Testis (tissue), 3 donors: ENCODE measurements around the gene ATRNL1. TPM values are rescaled to one million over a fixed set of nuclear protein-coding genes. Genes with fewer than 3 reads are reported as not detected.

ENCODE experiments used
- DNase-seq: peaks from one replicate; pipeline ENCODE4 v3.0.0-alpha.2; 2019
- H3K27ac ChIP-seq, 2 donors: fragments of 200-600 bp; sonication (generic); one replicate each; pipeline ENCODE4 v1.5.1; 2019
- H3K27me3 ChIP-seq: fragments of 200-600 bp; sonication (generic); one replicate; pipeline ENCODE4 v1.5.1; 2019
- H3K36me3 ChIP-seq: fragments of 200-600 bp; sonication (generic); one replicate; pipeline ENCODE4 v1.5.1; 2017; ENCODE audit warnings: low read depth; ENCODE audit errors: missing control alignments
- H3K4me1 ChIP-seq: fragments of 200-600 bp; sonication (generic); one replicate; pipeline ENCODE4 v1.5.1; 2019
- H3K4me3 ChIP-seq, 2 donors: fragments of 200-600 bp; sonication (generic); one replicate each; pipeline ENCODE4 v1.5.1; 2017 to 2019
- H3K9me3 ChIP-seq: fragments of 200-600 bp; sonication (generic); one replicate; pipeline ENCODE4 v1.5.1; 2017
- POLR2A ChIP-seq: fragments of 450-650 bp; IDR thresholded peaks from one replicate; pipeline ENCODE4 v1.6.1; 2017; ENCODE audit warnings: antibody characterized with exemption, mild to moderate bottlenecking, moderate library complexity
- WGBS, 2 donors: methylation state at CpG; one replicate each; pipeline ENCODE4 v1.1.5; 2018; 5-methylcytosine and 5-hydroxymethylcytosine counted together
- intact Hi-C: fragments of 100-400 bp; cut with DNase I; formaldehyde crosslinking; loops from one replicate; pipeline ENCODE4 v1.15.1; 2023; ENCODE audit warnings: low total_unique reads
- polyA plus RNA-seq: library from polyadenylated mRNA; stranded (reverse); fragments of 350-450 nt; fragmentation: Illumina TruSeq; extraction: RNeasy Lipid Tissue Mini Kit (QIAGEN cat#74804); gene quantifications from one replicate; pipeline ENCODE4 v1.2.3, GENCODE V29; 2014; ENCODE audit warnings: low read depth, low replicate concordance; ENCODE audit not compliant: insufficient read depth
- total RNA-seq, 2 donors: library from RNA; depleted of rRNA; stranded (reverse); fragments of >200 nt; gene quantifications; one replicate each; pipeline ENCODE4 v1.2.3, GENCODE V29; 2016
- TF ChIP-seq, protein P1 (sequence below), 3 experiments: fragments of 450-650 bp in 2 of 3; fragments of 200-600 bp in 1 of 3; sonication (generic) in 1 of 3; IDR thresholded peaks; one replicate each; pipeline ENCODE4 v1.5.1; 2016 to 2019; ENCODE audit warnings: antibody characterized with exemption in 3 of 3, mild to moderate bottlenecking in 2 of 3, moderate library complexity in 1 of 3

The ATRNL1 gene
- total and polyA plus RNA-seq, 3 donors from 2014 or later, result 32.4 to 61.3 (median 45.7) TPM

DNA sequence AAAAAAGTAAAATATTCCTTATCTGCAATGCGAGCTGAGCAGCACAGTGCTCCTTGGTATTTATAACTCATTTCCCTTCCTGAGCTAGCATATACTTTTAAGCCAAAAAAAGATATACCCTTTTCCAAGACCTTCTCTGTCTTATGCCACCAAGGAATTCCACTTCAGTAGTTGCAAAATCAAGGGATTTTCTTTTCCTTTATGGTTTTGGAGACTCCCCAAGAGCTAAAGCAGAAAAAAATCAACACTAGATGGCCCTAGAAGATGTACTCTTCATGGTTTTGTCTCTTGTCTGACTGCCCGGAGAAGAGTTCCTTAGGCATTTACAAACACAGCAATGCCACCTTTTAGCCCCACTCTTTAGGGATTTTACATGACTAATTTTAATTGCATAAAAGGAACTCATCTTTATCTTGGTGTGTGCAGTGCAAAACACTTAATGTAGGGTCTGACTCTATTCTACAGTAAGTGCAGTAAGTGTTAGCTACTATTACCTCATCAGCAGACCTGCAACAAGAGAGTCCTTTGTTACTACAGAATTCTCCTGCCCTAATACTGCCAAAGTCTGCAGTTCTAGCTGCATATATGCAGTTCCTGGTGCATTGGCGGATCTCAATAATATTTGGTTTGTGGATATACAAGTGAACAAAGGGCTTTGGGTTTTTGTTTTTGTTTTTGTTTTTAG is 736.5 kb downstream of the ATRNL1 start:
- no peaks in the 10 kb centered on the region for H3K27me3 ChIP-seq
- no peaks in the 10 kb centered on the region for H3K36me3 ChIP-seq
- no peak for DNase-seq
- intact Hi-C loops, result no loop called here
- TF ChIP-seq, protein P1, sequence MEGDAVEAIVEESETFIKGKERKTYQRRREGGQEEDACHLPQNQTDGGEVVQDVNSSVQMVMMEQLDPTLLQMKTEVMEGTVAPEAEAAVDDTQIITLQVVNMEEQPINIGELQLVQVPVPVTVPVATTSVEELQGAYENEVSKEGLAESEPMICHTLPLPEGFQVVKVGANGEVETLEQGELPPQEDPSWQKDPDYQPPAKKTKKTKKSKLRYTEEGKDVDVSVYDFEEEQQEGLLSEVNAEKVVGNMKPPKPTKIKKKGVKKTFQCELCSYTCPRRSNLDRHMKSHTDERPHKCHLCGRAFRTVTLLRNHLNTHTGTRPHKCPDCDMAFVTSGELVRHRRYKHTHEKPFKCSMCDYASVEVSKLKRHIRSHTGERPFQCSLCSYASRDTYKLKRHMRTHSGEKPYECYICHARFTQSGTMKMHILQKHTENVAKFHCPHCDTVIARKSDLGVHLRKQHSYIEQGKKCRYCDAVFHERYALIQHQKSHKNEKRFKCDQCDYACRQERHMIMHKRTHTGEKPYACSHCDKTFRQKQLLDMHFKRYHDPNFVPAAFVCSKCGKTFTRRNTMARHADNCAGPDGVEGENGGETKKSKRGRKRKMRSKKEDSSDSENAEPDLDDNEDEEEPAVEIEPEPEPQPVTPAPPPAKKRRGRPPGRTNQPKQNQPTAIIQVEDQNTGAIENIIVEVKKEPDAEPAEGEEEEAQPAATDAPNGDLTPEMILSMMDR (IDR thresholded peaks at IDR 0.05), result no peak
- TF ChIP-seq POLR2A, result no peak
- H3K4me3 ChIP-seq, result no peak overlapping the region
- H3K4me1 ChIP-seq, result no peaks in the 10 kb centered on the region
- H3K27ac ChIP-seq, result no peak overlapping the region
- 57 to 59% methylated on average over 3 of the region's 3 CpGs for WGBS, 2 donors
- H3K9me3 ChIP-seq, result no peaks in the 10 kb centered on the region

DNA sequence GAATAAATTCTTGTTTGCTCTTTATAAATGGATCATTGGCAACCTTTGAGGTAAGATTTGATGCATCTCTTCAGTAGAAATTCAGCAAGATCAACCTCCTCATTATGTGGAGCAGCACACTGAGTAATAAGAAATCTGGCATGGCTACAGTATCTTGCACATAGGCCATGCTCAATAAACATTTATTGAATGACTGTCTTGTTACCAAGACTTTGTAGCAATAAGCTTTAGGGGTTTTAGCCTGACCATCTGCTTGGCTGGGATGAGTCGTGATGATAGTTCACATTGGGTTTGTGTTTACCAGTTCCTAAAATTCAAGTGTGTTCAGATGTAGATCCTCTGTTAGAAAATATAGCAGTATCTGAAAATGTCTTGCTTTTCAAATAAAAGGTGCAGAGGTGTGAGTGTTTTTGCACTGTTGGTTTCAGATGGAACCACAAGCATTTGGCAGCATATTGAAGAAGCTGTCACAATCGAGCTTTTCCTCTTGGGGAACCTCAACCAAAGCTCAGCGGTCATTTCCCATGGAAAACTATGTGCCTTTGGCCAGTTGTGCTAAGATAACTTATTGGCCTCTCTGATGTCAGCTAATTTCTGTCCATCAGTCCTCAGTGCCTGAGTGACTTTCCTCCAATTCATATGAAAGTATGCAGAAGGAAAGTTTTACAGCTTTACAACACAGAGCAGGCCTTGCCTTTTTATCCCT is 737.3 kb downstream of the ATRNL1 start:
- no peak overlapping the region for H3K4me3 ChIP-seq
- H3K36me3 ChIP-seq, result no peaks in the 10 kb centered on the region
- intact Hi-C loops, result no loop called here
- H3K27ac ChIP-seq, result no peak overlapping the region
- 73 to 91% methylated on average over 3 of the region's 3 CpGs for WGBS, 2 donors
- TF ChIP-seq POLR2A, result no peak
- TF ChIP-seq, protein P1 (IDR thresholded peaks at IDR 0.05), result no peak
- no peaks in the 10 kb centered on the region for H3K4me1 ChIP-seq
- DNase-seq, result no peak
- no peaks in the 10 kb centered on the region for H3K9me3 ChIP-seq
- no peaks in the 10 kb centered on the region for H3K27me3 ChIP-seq

DNA sequence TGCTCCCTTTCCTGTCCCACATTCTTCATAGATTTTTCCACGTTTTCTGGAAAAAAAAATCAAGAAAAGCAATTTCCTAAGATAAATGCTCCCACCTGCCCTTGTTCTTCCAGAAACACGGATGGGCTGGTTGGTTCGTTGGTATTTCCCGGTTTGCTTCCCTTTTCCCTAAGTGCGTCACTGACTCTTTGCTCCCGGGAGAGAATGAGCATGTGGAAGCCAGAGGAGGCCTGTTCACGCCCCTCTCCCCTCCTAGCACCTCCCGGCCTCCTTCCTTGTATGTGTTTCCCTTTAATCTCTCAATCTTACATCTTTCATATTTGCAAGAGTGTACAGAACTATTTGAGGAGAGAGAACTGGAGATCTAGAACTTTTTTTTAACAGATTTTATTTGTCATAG is 737.9 kb downstream of the ATRNL1 start:
- no peaks in the 10 kb centered on the region for H3K9me3 ChIP-seq
- DNase-seq, result no peak
- H3K4me3 ChIP-seq, result no peak overlapping the region
- intact Hi-C loops, result no loop called here
- TF ChIP-seq, protein P1 (IDR thresholded peaks at IDR 0.05), result no peak
- no peak for TF ChIP-seq POLR2A
- no peak overlapping the region for H3K27ac ChIP-seq
- no peaks in the 10 kb centered on the region for H3K4me1 ChIP-seq
- 69 to 89% methylated on average over 8 of the region's 8 CpGs for WGBS, 2 donors
- H3K36me3 ChIP-seq, result no peaks in the 10 kb centered on the region
- no peaks in the 10 kb centered on the region for H3K27me3 ChIP-seq

DNA sequence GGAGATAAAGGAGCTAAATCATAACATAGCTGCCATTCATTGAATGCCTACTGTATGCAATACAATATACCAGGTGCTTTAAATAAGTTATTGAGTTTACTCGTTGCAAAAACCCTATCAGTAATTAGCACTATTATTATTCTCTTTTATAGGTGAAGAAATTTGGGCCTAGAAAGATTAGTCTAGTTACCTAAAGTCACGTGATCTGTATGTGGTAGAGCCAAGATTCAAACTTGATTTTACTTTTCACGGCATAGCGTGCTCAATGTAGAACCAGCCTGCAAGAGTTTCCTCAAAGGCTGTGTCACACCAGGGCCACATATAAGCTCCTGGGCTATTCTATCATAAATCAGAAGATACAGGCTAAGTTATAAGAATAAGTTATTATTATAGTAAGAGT is 740.0 kb downstream of the ATRNL1 start:
- no peak overlapping the region for H3K27ac ChIP-seq
- H3K36me3 ChIP-seq, result no peaks in the 10 kb centered on the region
- no peaks in the 10 kb centered on the region for H3K27me3 ChIP-seq
- intact Hi-C loops, result no loop called here
- TF ChIP-seq POLR2A, result no peak
- TF ChIP-seq, protein P1 (IDR thresholded peaks at IDR 0.05), result no peak
- no peaks in the 10 kb centered on the region for H3K9me3 ChIP-seq
- no peak overlapping the region for H3K4me3 ChIP-seq
- 46 to 49% methylated on average over 4 of the region's 4 CpGs for WGBS, 2 donors
- H3K4me1 ChIP-seq, result no peaks in the 10 kb centered on the region
- DNase-seq, result no peak

DNA sequence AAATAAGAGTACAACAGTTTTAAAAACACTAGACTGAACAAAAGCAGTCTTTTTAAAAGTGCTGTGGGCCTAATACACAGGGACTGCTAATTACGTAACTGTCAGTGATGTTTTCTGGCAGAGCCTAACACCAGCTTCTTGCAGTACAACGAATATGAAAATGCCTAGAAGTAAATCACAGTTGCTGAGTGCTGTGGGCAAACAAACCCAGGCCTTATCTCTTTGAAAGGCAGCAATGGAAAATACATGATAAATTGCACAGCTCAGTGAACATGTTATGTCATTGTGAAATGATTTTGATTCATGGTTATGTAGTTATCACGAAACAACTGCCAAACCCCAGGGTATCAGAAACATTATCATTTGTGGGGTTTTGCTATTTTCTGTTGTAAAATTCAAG is 751.4 kb downstream of the ATRNL1 start:
- TF ChIP-seq, protein P1 (IDR thresholded peaks at IDR 0.05), result no peak
- no peak for TF ChIP-seq POLR2A
- H3K36me3 ChIP-seq, result no peaks in the 10 kb centered on the region
- no peaks in the 10 kb centered on the region for H3K9me3 ChIP-seq
- WGBS, 2 donors, result 63 to 64% methylated on average over 3 of the region's 3 CpGs
- H3K27ac ChIP-seq, result no peak overlapping the region
- intact Hi-C loops, result no loop called here
- DNase-seq, result no peak
- no peak overlapping the region for H3K4me3 ChIP-seq
- H3K4me1 ChIP-seq, result no peaks in the 10 kb centered on the region
- H3K27me3 ChIP-seq, result no peaks in the 10 kb centered on the region
